Endometrial microvascular endothelial cells (primary cell): ENCODE results near the gene GRHL1. TPM values are rescaled to one million over a fixed set of nuclear protein-coding genes. Genes with fewer than 3 reads are reported as not detected.

Source experiments
- in situ Hi-C: cut with HindIII; loops from 2 replicates; pipeline ENCODE4 v1.10.0; 2017; ENCODE audit warnings: low sequenced_read_pairs, low pct_unique_long_range_greater_than_20kb; ENCODE audit errors: inconsistent ontology term
- total RNA-seq: library from RNA; depleted of rRNA; stranded (reverse); fragments of >200 nt; gene quantifications from one replicate; pipeline ENCODE4 v1.2.3, GENCODE V29; 2015; ENCODE audit errors: inconsistent ontology term

GRHL1 gene
- total RNA-seq, 1 donor from 2014 or later: 3.2 TPM

DNA sequence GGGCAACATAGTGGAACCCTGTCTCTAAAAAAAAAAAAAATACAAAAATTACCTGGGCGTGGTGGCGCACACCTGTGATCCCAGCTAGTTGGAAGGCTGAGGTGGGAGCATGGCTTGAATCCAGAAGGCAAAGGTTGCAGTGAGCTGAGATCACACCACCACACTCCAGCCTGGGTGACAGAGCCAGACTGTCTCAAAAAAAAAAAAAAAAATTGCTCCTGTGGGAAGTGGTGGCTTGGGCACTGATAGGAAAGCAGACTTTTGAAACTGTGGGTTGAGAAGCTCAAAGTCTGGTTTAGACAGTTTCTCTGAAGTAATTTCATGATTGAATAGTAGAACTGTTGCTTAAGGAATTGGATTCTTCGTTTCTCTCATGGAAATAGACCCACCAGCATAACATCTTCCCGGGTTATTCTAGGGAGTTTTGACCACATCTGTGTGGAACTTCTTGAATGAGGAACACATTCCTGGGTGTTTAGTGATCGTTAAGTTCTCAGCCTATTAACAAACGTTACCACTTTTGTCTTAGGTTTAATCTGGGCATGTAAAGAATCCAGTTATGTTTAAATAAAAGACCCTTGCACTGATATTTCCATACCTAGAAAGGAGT is 33.5 kb downstream of the GRHL1 start:
- in situ Hi-C loops: no loop called here

DNA sequence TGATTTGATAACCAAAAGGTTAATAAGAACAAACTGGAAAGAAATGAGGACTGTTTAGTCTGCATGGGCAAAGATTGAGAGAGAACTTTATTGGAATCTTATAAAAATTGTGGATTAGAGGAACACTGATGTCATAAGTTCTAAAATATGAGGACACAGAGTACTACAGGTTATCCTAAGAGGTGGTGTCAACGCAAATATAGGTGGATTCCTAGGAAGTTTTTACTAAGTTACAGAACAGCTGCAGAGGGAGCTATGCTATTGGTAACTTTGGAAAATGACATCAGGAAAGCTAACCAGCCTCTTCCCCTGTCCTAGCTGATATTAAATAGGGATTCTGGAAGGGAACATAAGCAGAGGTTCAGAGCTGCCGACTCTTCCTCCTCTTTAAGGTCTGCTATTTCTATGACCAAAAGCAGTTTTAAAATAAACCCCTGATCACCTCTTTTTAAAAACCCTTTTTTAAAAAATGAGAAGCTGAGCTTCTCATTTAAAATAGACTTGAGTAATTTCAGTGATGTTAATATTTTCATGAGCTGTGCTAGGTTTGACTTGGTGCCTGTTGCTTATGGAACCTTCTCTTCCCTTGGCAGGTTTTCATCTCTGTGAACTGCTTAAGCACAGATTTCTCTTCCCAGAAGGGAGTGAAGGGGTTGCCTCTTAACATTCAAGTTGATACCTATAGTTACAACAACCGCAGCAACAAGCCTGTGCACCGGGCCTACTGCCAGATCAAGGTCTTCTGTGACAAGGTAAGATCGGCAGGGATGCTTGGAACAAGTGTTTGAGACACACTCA is 34.2 kb downstream of the GRHL1 start:
- in situ Hi-C loops: no loop called here

DNA sequence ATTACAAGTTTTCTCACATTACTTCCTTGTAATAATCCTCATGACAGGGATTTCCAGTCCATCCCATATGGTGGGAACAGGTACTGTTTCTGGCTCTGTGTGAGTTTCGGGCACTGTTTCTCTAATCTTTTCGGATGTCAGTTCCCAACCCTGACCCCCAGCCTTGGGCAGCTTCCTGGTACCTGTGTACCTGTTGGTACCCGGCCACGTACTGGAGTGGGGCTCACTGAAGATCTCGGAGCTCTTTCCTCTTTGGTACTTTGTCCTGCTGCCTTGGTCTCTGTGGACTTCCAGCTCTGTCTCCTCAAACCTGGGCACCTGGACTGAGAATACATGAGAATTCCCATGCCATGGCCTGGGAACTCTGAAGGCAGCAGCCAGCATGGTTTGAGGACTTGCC is 36.8 kb downstream of the GRHL1 start:
- in situ Hi-C loops: no loop called here

DNA sequence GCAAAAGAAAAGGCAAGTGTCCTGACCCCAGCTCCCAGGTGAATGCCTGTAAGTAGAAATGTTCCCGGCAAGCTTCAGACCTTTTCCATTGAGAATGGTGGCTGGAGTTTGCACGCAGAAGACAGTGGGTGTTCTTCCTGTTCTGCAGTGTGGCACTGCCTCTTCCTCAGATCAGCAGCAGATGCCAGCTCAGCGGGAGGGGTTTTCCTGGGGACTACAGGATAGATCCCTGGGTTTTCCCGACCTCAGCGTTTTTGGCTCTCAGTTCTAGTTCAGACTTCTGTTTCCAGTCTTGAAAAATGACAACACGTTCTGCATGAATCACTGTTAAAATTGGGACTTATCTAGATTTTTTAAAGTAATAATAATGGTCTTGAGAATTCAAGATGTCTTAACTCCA is 39.2 kb downstream of the GRHL1 start:
- in situ Hi-C loops: no loop called here

DNA sequence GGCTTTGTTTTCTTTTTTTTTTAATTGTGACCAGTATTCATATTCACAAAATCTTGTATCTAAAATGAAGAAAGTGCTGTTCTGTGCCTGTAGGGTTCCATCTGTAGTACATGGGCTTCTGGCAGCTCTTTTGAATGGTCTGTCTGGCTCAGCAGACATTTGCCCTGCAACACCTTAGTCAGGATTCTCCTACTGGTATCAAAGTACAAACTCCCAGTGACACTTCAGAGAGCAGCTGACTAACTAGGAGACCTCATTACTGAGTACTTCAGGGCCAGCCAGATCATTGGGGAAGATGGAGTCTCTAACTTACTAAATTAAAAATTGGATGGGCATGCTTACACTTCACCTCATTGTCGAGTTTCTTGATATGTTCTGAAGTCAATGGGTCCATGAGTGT is 39.7 kb downstream of the GRHL1 start:
- in situ Hi-C loops: no loop called here

DNA sequence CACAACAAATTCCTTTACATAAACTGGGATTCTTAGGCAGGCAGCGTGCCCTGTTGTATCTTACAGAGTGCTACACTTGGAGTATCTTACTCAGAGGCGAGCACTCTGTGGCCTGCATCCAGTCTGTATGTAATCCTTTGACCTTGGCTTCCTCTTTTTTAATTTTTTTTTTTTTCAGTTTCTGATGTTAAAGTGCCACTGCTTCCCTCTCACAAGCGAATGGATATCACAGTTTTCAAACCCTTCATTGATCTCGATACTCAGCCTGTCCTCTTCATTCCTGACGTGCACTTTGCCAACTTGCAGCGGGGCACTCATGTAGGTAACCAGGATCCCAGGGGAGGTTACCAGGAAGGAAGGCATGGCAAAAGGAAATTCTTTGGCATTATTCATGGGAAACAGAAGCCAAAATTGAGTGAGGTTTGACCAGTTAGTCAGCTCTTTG is 40.4 kb downstream of the GRHL1 start:
- in situ Hi-C loops: no loop called here

DNA sequence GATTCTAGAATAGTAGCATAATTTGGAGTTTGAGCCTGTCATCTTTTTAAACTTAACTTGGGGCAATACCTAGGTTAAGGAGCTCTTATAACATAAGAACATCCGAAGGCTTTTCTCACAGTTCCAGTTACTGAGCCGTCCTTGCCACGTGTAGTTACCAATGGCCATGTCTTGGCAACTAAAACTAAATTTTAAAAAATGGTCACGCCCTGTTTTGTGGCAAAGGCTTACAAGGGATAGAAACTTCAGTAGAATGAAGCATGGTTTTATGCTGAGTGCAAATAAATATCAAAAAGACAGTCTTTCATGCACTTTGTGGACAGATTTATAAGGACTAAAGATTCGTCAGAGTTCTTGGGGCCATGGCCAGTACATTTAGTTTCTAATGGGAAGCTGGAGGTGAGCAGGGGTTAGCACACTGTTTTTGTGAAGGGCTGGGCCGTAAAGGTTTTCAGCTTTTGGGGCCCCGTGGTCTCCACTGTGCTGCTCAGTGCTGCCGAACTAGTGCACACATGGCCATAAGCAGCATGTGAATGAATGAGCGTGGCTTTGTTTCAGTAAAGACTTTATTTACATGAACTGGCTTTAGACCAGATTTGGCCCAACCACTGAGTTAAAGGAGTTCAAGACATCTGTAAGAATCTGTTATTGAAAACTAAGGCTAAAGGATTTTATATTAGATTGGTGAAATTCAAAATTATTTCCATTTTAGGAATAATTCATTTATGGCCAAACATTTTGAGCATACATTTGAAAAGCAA is 41.1 kb downstream of the GRHL1 start:
- in situ Hi-C loops: no loop called here

DNA sequence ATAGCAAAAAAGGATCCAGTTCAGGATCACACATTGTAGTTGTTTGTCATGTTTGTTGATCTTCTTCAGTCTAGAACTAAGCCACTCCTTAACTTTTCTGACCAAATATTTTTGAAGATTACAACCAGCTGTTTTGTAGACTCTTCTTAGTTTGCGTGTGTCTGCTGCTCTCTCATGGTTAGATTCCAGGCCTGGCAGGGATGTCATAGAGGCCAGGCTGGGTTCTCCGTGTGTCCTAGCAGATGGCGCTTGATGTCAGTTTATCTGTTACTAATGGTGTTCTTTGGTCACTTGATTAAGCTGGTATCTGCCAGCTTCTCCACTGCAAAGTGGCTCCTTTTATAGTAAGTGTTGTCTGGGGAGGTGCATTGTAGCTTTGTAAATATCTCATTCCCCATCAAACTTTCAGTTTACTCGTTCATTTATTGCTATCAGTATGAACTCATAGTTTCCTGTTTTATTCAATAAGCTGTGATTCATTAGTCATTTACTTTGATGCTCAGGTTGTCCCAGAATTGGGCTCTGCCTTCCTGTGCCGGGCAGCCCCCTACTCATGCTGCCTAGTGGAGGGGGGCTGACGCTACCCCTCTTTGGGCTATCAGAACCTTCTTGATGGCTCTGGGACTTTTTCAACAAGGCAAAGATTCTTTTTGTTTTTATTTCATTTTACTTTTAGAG is 42.1 kb downstream of the GRHL1 start:
- in situ Hi-C loops: no loop called here

DNA sequence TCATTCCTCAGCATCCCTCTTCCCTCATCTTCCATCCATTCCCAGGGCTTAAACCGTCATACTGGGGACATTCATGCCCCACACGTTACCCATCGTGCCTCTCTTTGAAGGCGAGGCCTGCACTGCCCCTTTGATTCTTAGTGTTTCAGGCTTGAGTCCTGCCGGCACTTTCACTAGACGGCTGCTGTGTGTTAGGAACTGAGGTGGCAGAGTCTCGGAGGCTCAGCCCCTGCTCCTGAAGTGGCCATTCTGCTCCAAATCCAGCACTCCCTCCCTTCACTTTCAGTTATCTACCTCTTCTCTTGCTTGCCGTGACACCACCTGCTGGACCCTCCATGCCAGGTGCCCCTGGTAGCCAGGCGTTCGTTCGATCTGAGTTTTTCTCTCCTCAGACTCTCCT is 43.0 kb downstream of the GRHL1 start:
- in situ Hi-C loops: no loop called here

DNA sequence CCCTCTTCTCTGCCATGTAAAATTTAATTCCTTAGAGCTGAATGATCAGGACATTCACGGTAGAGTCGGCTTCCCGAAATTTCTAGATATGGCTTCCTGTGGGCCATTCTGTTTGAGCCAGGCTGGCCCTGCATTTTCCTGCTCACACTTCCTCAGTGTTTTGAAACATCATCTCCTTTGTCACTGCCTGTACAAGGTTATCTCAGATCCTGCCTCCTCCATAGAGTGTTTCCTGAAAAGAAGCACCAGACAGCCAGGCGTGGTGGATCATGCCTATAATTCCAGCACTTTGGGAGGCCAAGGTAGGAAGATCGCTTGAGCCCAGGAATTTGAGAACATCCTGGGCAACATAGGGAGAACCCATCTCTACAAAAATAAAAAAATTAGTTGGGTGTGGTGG is 43.6 kb downstream of the GRHL1 start:
- in situ Hi-C loops: no loop called here

DNA sequence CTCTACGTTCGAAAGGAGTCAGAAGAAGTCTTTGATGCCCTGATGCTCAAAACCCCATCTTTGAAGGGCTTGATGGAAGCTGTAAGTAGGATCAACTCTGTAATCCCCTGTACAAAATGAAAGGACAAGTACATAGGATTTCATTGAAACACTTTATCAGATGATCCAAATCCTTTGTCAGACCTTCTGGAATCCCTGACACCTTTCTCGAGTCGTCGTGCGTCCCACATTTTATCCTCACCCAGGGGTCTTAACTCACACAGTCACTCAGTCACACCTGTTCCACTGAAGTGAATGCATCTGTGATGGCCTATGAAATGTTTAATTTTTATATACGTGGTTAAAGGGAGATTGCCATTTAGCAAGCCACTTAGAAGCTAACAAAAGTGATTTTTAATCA is 44.8 kb downstream of the GRHL1 start:
- in situ Hi-C loops: no loop called here

DNA sequence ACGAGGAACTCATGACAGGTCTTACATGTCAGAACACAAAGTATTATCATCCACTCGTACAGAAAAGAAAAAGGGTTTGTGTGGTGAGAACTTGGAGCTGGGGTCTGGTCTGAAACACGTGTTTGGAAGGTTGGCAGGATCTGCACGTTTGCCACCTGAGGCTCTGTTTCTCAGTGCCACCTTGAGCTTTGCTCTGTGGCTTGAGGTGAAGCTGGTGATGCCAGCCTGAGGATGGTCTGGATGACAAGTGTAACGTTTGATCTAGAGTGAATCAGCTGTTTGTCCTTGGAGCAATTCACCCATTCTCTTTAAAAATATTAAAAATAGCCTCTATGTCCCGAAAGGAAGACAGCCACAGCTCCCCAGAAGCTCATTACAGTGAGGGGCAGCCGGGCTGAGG is 46.4 kb downstream of the GRHL1 start:
- in situ Hi-C loops: no loop called here

DNA sequence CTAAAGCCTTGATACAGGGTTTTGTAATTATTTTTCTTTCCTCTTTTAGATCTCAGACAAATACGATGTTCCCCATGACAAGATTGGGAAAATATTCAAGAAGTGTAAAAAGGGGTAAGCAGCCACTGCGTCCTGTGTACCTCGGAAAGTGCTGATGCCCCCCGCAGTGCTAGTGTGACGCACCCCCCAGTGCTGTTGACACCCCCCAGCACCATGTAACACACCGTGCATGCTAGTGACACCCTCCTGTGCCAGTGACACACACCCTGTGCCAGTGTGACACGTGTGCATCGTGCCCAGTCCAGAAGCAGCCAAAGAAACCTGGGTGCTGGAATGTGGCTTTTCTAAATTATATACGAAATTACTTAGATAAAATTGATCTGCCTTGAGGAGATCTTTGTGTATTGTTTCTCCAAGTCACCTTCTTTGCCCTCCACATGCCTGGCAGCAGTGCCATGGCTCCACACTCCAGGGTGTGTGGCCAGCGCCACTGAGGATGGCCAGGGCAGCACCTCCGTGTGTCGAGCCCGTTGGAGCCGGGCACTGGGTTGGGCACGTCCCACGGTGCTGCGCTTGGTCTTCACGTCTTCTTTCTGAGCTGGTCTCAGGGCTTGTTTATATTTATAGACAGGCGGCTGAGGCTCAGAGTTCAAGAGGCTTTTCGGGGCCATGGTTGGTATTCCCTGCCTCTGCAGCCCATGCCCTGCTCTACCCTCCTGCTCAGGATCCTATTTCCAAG is 47.6 kb downstream of the GRHL1 start:
- in situ Hi-C loops: no loop called here

DNA sequence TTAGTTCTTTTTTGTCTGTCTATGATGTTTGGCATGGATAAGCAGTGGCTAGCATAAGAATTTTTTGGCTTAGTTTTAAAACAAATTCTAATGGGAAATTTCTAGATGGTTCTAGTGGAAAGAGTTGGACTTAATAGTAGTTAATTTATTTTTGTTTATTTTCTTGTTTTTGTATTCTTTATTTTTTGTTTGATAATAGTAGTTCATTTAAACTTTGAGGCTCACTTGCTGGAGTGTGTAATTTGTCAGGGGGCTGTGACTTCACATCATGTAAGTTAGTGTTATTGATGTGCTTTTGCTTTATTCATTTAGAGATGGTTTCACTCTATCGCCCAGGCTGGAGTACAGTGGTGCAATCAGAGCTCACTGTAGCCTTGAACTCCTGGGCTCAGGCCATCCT is 48.2 kb downstream of the GRHL1 start:
- in situ Hi-C loops: no loop called here

DNA sequence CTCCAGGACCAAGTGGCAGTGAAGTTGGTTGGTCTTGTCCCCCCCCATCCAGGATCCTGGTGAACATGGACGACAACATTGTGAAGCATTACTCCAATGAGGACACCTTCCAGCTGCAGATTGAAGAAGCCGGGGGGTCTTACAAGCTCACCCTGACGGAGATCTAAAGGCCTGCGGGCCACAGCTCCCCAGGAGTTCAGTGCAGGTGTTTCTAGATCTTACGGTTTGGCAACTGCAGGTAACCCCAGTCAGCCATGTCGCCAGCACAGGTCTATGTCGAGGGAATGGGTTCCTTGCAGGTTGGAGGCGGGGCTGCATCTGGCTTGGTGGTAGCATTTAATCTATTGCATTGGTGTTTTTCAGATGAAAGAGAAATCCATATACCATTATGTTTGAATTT is 49.0 kb downstream of the GRHL1 start:
- in situ Hi-C loops: no loop called here

DNA sequence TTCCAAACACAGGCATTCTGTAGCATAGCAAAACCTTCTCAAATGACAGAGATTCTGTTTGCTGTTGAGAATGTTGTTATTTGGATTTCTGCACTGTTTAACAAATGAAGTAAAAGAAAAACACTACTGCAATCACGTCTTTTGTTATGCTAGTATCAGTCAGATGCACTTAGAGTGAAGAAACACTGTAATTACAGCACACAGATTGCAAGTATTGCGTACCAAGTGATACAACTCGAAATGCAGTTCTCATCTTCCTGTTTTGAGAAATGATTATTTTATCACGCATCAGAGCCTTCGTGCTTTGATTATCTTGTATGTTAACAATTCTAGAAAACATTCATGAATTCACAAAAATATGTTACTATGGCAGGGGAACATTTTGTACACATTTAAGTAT is 50.1 kb downstream of the GRHL1 start:
- in situ Hi-C loops: no loop called here

DNA sequence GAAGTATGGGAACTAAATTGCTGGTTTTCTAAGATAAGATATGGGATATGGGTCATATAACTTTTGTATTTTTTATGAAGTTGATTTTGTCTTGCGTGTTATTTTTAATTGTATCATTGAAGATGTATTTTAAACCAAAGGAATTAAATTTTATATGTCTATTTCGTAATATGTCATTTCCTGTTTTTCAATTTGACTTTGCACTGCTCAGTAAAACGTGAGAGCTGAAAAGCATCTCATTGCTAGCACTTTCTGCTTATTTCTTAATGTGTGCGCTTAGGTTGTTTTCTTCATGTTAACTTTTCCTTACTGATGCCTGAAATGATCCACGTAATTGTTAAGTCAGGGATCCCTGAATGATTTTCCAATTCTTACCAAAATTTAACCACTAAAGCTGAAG is 50.6 kb downstream of the GRHL1 start:
- in situ Hi-C loops: no loop called here

DNA sequence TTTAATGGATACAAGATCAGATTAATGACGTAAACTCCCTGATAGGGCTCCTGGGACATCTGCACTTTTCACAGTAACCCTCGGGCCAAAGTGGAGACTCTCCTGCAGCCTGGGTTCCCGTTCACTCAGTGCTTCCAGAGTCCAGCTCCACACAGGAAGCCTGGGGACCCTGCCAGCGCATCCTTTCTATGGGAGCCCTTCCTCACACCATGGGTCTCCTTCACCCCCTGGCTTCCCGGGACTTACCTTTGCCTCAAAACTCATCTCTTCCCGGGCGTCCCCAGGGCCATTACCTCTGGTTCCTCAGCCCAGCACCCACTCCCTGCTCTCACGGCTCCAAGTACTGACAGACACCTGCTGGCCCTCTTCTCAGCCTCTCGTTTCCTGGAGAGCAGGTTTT is 51.2 kb downstream of the GRHL1 start:
- in situ Hi-C loops: no loop called here
